Measurements from ENCODE around the gene COL4A1. TPM values are rescaled to one million over a fixed set of nuclear protein-coding genes. Genes with fewer than 3 reads are reported as not detected.

Gene COL4A1
- total and polyA plus RNA-seq, 11 donors: 52.6 to 428 (median 184) TPM

GRCh38 chr13:110299283-110299840 lies 7.6 kb downstream of the COL4A1 start:
- DNase-seq: peak in 1 of 5 donors; percentile 21
- intact Hi-C loops (cut with DNase I): loop anchor here in 1 of 10 donors (5.0 kb wide), 1 partner anchor 37 kb away; no protein-coding TSS in a partner anchor
- H3K36me3 ChIP-seq: peaks cover 0 to 14% (median 0%) of the 10 kb centered on the region in 9 donors
- H3K4me3 ChIP-seq: peak overlapping the region in 9 of 12 donors; percentile 7 to 39 (median 34)
- peak in 1 of 4 donors; percentile 18 for ATAC-seq
- WGBS, 4 donors: 48 to 58% (median 54%) methylated on average over 10 of the region's 10 CpGs
- H3K27me3 ChIP-seq: peaks cover 0 to 10% (median 0%) of the 10 kb centered on the region in 9 donors
- H3K4me1 ChIP-seq: peaks cover 21 to 100% (median 82%) of the 10 kb centered on the region in 12 donors
- H3K9me3 ChIP-seq: no peaks in the 10 kb centered on the region
- peak overlapping the region in 11 of 12 donors; percentile 52 to 99 (median 77) for H3K27ac ChIP-seq
- TF ChIP-seq CTCF (IDR thresholded peaks at IDR 0.05) (no peak), POLR2A (IDR thresholded peaks at IDR 0.05) (no peak)

- Histone ChIP-seq H3K9me3 (no peaks in the 10 kb centered on the region), H3K4me1 (peaks cover 23 to 100% (median 82%) of the 10 kb centered on the region in 12 donors), H3K36me3 (peaks cover 0 to 14% (median 0%) of the 10 kb centered on the region in 9 donors), H3K4me3 (peak overlapping the region in 9 of 12 donors; percentile 7 to 39 (median 34)), H3K27ac (peak overlapping the region in 11 of 12 donors; percentile 52 to 99 (median 77)), H3K27me3 (peaks cover 0 to 10% (median 0%) of the 10 kb centered on the region in 9 donors)
- TF ChIP-seq POLR2A (IDR thresholded peaks at IDR 0.05): no peak
- TF ChIP-seq CTCF (IDR thresholded peaks at IDR 0.05): no peak
- peak; percentile 52 to 75 (median 65) for DNase-seq
- WGBS, 4 donors: 21 to 34% (median 29%) methylated on average over 33 of the region's 33 CpGs
- intact Hi-C loops (cut with DNase I): loop anchor here in 1 of 10 donors (5.0 kb wide), 1 partner anchor 36 kb away; no protein-coding TSS in a partner anchor
- peak; percentile 33 to 70 (median 65) for ATAC-seq
Measured at GRCh38 chr13:110298505-110299282, 8.3 kb downstream of the COL4A1 start.

- intact Hi-C loops (cut with DNase I): loop anchor here in 1 of 10 donors (5.0 kb wide), 1 partner anchor 36 kb away; no protein-coding TSS in a partner anchor
- 55 to 69% (median 62%) methylated on average over 12 of the region's 12 CpGs for WGBS, 4 donors
Measured at GRCh38 chr13:110297766-110298504, 9.0 kb downstream of the COL4A1 start.

More at GRCh38 chr13:110297766-110298504, 9.0 kb downstream of the COL4A1 start:
- H3K27ac ChIP-seq: peak overlapping the region in 11 of 12 donors; percentile 52 to 99 (median 77)
- H3K4me3 ChIP-seq: peak overlapping the region in 7 of 12 donors; percentile 30 to 39 (median 35)
- TF ChIP-seq CTCF (IDR thresholded peaks at IDR 0.05) (no peak), POLR2A (IDR thresholded peaks at IDR 0.05) (no peak)
- H3K9me3 ChIP-seq: no peaks in the 10 kb centered on the region
- no peak for ATAC-seq
- peaks cover 0 to 10% (median 0%) of the 10 kb centered on the region in 9 donors for H3K27me3 ChIP-seq
- H3K36me3 ChIP-seq: peaks cover 0 to 14% (median 0%) of the 10 kb centered on the region in 9 donors
- no peak for DNase-seq
- H3K4me1 ChIP-seq: peaks cover 22 to 100% (median 83%) of the 10 kb centered on the region in 12 donors

All from heart left ventricle (tissue), 16 donors.